Chondrocyte (in vitro differentiated cells): ENCODE results near the gene TMED1. TPM values are rescaled to one million over a fixed set of nuclear protein-coding genes. Genes with fewer than 3 reads are reported as not detected.
"Not testable (repeated sequence)": the region's sequence is repeated elsewhere in the genome, so short reads cannot be mapped to it uniquely, and the experiment has no call there.

ENCODE experiments used
- DNase-seq: peaks from one replicate; pipeline ENCODE4 v3.0.0; 2021; ENCODE audit warnings: mixed read lengths, low spot score
- H3K27ac Mint-ChIP-seq: one replicate; pipeline ENCODE4 v1.8.0; 2021; ENCODE audit warnings: mild to moderate bottlenecking, moderate library complexity, mixed read lengths; ENCODE audit not compliant: unreplicated experiment
- H3K27me3 Mint-ChIP-seq: 2 replicates; pipeline ENCODE4 v1.8.0; 2021; ENCODE audit warnings: low read depth, mixed read lengths
- H3K36me3 Mint-ChIP-seq: 2 replicates; pipeline ENCODE4 v1.8.0; 2021; ENCODE audit warnings: low read depth, mixed read lengths
- H3K4me1 Mint-ChIP-seq: 2 replicates; pipeline ENCODE4 v1.8.0; 2021; ENCODE audit warnings: low read depth, mild to moderate bottlenecking, mixed read lengths
- H3K4me3 Mint-ChIP-seq: one replicate; pipeline ENCODE4 v1.8.0; 2021; ENCODE audit warnings: mild to moderate bottlenecking, moderate library complexity, mixed read lengths; ENCODE audit not compliant: unreplicated experiment
- H3K9me3 Mint-ChIP-seq: 2 replicates; pipeline ENCODE4 v1.8.0; 2021; ENCODE audit warnings: low read depth, mixed read lengths
- CTCF ChIP-seq: fragments of 200-600 bp; sonication (generic); IDR thresholded peaks from 2 replicates; pipeline ENCODE4 v1.5.0; 2021; ENCODE audit warnings: antibody characterized with exemption, mild to moderate bottlenecking, moderate library complexity
- total RNA-seq: library from RNA; stranded (reverse); gene quantifications from 3 replicates; pipeline ENCODE4 v1.2.1, GENCODE V29; 2021

The TMED1 gene
- total RNA-seq, 1 donor from 2014 or later = 29.1 TPM

- H3K9me3 Mint-ChIP-seq = peaks cover 15% of the 10 kb centered on the region
- H3K36me3 Mint-ChIP-seq = peaks cover 4% of the 10 kb centered on the region
- H3K4me3 Mint-ChIP-seq = no peak overlapping the region
- H3K27ac Mint-ChIP-seq = no peak overlapping the region
- no peaks in the 10 kb centered on the region for H3K27me3 Mint-ChIP-seq
- DNase-seq = no peak
- TF ChIP-seq CTCF = no peak
- H3K4me1 Mint-ChIP-seq = no peaks in the 10 kb centered on the region
These were observed 6.8 kb upstream of the TMED1 start for GRCh38 chr19:10842788-10843187.

DNA sequence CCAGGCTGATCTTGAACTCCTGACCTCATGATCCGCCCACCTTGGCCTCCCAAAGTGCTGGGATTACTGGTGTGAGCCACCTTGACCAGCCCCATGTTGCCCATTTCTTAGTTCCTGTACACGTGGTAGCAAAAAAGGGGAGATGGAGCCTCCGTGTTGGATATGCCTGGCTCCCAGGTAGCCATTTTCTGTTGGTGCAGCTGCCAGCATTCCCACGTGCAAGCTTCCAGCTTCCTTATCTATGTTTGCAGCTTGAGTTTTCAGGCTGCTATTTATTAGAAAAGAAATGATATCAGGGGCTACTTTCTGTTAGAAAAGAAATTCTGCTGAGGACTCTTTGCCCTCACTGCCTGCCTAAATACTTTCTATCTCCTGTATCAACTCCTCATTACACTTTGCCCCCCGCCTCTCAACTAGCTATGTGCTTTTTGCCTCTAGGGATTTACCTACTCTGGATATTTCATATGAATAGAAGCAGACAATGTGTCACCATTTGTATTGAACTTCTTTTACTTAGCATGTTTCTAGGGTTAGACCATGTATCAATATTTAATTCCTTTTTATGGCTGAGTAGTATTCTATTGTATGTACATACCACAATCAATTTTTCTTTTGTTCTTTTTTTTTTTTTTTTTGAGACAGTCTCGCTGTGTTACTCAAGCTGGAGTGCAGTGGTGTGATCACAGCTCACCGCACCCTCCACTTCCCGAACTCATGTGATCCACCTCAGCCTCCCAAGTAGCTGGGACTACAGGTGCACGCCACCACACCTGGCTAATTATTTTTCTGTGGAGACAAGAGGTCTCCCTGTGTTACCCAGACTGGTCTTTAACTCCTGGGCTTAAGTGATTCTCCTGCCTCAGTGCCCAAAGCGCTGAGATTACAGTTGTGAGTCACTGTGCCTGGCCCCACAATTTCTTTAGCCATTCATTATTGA, 3.4 kb upstream of the TMED1 start:
- TF ChIP-seq CTCF = no peak
- H3K27ac Mint-ChIP-seq = no peak overlapping the region
- no peak for DNase-seq

GRCh38 chr19:10838377-10838776, 2.4 kb upstream of the TMED1 start:
- H3K27me3 Mint-ChIP-seq = no peaks in the 10 kb centered on the region
- DNase-seq = no peak
- no peak overlapping the region for H3K4me3 Mint-ChIP-seq
- peaks cover 3% of the 10 kb centered on the region for H3K9me3 Mint-ChIP-seq
- TF ChIP-seq CTCF = no peak
- H3K36me3 Mint-ChIP-seq = peaks cover 3% of the 10 kb centered on the region
- H3K4me1 Mint-ChIP-seq = peaks cover 16% of the 10 kb centered on the region
- H3K27ac Mint-ChIP-seq = no peak overlapping the region

More for the DNA sequence above, 3.4 kb upstream of the TMED1 start:
- Mint-ChIP-seq H3K27me3 (no peaks in the 10 kb centered on the region), H3K9me3 (peaks cover 3% of the 10 kb centered on the region), H3K4me3 (no peak overlapping the region), H3K36me3 (peaks cover 3% of the 10 kb centered on the region), H3K4me1 (peaks cover 16% of the 10 kb centered on the region)

DNA sequence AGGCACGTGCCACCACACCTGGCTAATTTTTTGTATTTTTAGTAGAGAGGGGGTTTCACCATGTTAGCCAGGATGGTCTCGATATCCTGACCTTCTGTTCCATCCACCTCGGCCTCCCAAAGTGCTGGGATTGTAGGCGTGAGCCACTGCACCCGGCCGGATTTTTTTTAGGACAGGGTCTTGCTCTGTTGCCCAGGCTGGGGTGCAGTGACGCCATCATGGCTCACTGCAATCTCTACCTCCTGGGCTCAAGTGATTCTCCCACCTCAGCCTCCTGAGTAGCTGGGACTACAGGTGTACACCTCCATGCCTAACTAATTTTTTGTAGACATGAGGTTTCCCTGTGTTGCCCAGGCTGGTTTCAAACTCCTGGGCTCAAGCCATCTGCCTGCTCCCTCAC, 1.6 kb upstream of the TMED1 start:
- not testable (repeated sequence) for H3K36me3 Mint-ChIP-seq, H3K4me3 Mint-ChIP-seq, DNase-seq, H3K27me3 Mint-ChIP-seq, H3K27ac Mint-ChIP-seq, H3K9me3 Mint-ChIP-seq
- peaks cover 16% of the 10 kb centered on the region for H3K4me1 Mint-ChIP-seq

GRCh38 chr19:10836479-10837330, 693 bp upstream of the TMED1 start:
- H3K27me3 Mint-ChIP-seq = no peaks in the 10 kb centered on the region
- peaks cover 3% of the 10 kb centered on the region for H3K9me3 Mint-ChIP-seq
- H3K27ac Mint-ChIP-seq = peak overlapping the region; percentile 100
- peak; percentile 94 for DNase-seq
- peak; percentile 13 for TF ChIP-seq CTCF
- H3K4me1 Mint-ChIP-seq = peaks cover 16% of the 10 kb centered on the region
- peaks cover 6% of the 10 kb centered on the region for H3K36me3 Mint-ChIP-seq
- peak overlapping the region; percentile 94 for H3K4me3 Mint-ChIP-seq
